Trophoblast cell (in vitro differentiated cells and primary cell): ENCODE results near the gene ST3GAL5.

Experiments
- DNase-seq, 2 donors: peaks; one replicate each; pipeline ENCODE4 v3.0.0-alpha.2; 2016
- H2AFZ ChIP-seq: 2 replicates; pipeline ENCODE4 v1.6.1; 2013; ENCODE audit warnings: low read length, moderate library complexity, mild to moderate bottlenecking; ENCODE audit not compliant: insufficient read depth, poor library complexity
- H2AK5ac ChIP-seq: 2 replicates; pipeline ENCODE4 v1.6.1; 2013; ENCODE audit warnings: mild to moderate bottlenecking, low read length
- H2BK120ac ChIP-seq: 2 replicates; pipeline ENCODE4 v1.6.1; 2013; ENCODE audit warnings: low read length, mild to moderate bottlenecking, moderate library complexity; ENCODE audit not compliant: insufficient read depth, poor library complexity
- H2BK12ac ChIP-seq: 2 replicates; pipeline ENCODE4 v1.6.1; 2013; ENCODE audit warnings: mild to moderate bottlenecking, low read length, moderate library complexity
- H2BK5ac ChIP-seq: 2 replicates; pipeline ENCODE4 v1.6.1; 2013; ENCODE audit warnings: low read length, low read depth, moderate library complexity, mild to moderate bottlenecking; ENCODE audit not compliant: poor library complexity
- H3K14ac ChIP-seq: 2 replicates; pipeline ENCODE4 v1.6.1; 2013; ENCODE audit warnings: mild to moderate bottlenecking, low read length
- H3K18ac ChIP-seq: 2 replicates; pipeline ENCODE4 v1.6.1; 2013; ENCODE audit warnings: mild to moderate bottlenecking, low read length
- H3K23ac ChIP-seq: 2 replicates; pipeline ENCODE4 v1.6.1; 2013; ENCODE audit warnings: low read length
- H3K27ac ChIP-seq: 2 replicates; pipeline ENCODE4 v1.5.1; 2013; ENCODE audit warnings: low read depth, mild to moderate bottlenecking, inconsistent platforms, low read length, moderate library complexity
- H3K27me3 ChIP-seq: 2 replicates; pipeline ENCODE4 v1.6.1; 2013; ENCODE audit warnings: inconsistent platforms, mild to moderate bottlenecking, low read length, moderate library complexity; ENCODE audit not compliant: insufficient read depth
- H3K36me3 ChIP-seq, 2 experiments: 1 replicate in 1 of 2; 2 replicates in 1 of 2; pipeline ENCODE4 v1.6.1; 2013; ENCODE audit warnings: low read length in 2 of 2, mild to moderate bottlenecking in 2 of 2, moderate library complexity in 1 of 2; ENCODE audit not compliant: insufficient read depth in 2 of 2, control insufficient read depth in 1 of 2
- H3K4ac ChIP-seq: 2 replicates; pipeline ENCODE4 v1.6.1; 2013; ENCODE audit warnings: low read depth, mild to moderate bottlenecking, low read length, moderate library complexity
- H3K4me1 ChIP-seq, 2 experiments: 1 replicate in 1 of 2; 2 replicates in 1 of 2; pipeline ENCODE4 v1.6.1; 2013; ENCODE audit warnings: low read length in 2 of 2, mild to moderate bottlenecking in 2 of 2, moderate library complexity in 1 of 2; ENCODE audit not compliant: insufficient read depth in 2 of 2, control insufficient read depth in 1 of 2
- H3K4me2 ChIP-seq: 2 replicates; pipeline ENCODE4 v1.6.1; 2013; ENCODE audit warnings: inconsistent platforms, mild to moderate bottlenecking, low read length, moderate library complexity
- H3K4me3 ChIP-seq: 2 replicates; pipeline ENCODE4 v1.5.1; 2013; ENCODE audit warnings: mild to moderate bottlenecking, low read depth, low read length, inconsistent platforms
- H3K79me1 ChIP-seq: one replicate; pipeline ENCODE4 v1.6.1; 2013; ENCODE audit warnings: low read length
- H3K79me2 ChIP-seq: 2 replicates; pipeline ENCODE4 v1.6.1; 2013; ENCODE audit warnings: low read length, mild to moderate bottlenecking; ENCODE audit not compliant: control insufficient read depth, insufficient read depth, poor library complexity
- H3K9ac ChIP-seq: 2 replicates; pipeline ENCODE4 v1.6.1; 2013; ENCODE audit warnings: mild to moderate bottlenecking, low read length
- H3K9me3 ChIP-seq: 2 replicates; pipeline ENCODE4 v1.6.1; 2013; ENCODE audit warnings: low read depth, mild to moderate bottlenecking, control low read depth, inconsistent platforms, low read length; ENCODE audit not compliant: insufficient read depth
- H4K12ac ChIP-seq: 2 replicates; pipeline ENCODE4 v1.6.1; 2013; ENCODE audit warnings: low read depth, mild to moderate bottlenecking, low read length, moderate library complexity
- H4K8ac ChIP-seq: 2 replicates; pipeline ENCODE4 v1.6.1; 2013; ENCODE audit warnings: low read depth, mild to moderate bottlenecking, low read length, moderate library complexity
- H4K91ac ChIP-seq: one replicate; pipeline ENCODE4 v1.6.1; 2013; ENCODE audit warnings: low read depth, mild to moderate bottlenecking, low read length, moderate library complexity
- WGBS: extraction: QIAGEN DNeasy Blood & Tissue Kit; methylation state at CpG from one replicate; pipeline ENCODE4 v1.1.7; 2013; ENCODE audit warnings: missing lambda C conversion rate; ENCODE audit not compliant: insufficient read length, insufficient coverage; ENCODE audit errors: extremely low coverage; 5-methylcytosine and 5-hydroxymethylcytosine counted together

Gene ST3GAL5

DNA sequence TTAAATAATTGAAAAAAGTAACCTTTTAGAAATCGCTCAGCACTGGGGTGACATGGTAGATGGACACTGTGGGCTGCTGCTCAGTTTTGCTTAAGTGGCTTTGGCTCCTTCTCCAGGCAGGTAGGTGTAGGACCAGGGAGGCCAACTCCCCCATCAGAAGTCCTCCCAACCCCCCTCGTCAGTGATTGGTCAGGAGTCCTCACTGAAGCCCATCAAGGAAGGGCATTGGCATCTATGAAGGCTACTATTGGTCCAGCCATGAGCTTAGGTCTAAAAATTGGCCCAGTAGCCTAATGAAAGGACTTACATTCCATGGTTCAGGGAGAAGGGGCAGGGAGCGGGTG, 34.7 kb downstream of the ST3GAL5 start:
- Histone ChIP-seq H3K4me1 (peaks cover 2 to 6% of the 10 kb centered on the region in 2 experiments), H3K27ac (no peak overlapping the region), H3K9me3 (no peaks in the 10 kb centered on the region), H3K4ac (no peak overlapping the region), H3K14ac (no peak overlapping the region), H2AK5ac (no peak overlapping the region), H3K36me3 (peaks cover 25 to 43% of the 10 kb centered on the region in 2 experiments), H2BK120ac (no peak overlapping the region), H3K18ac (no peak overlapping the region), H3K4me2 (no peak overlapping the region), H4K12ac (no peak overlapping the region), H2BK5ac (no peak overlapping the region), H2AFZ (no peak overlapping the region), H3K27me3 (no peaks in the 10 kb centered on the region), H4K8ac (no peak overlapping the region), H3K79me2 (no peaks in the 10 kb centered on the region), H2BK12ac (no peak overlapping the region), H3K4me3 (no peak overlapping the region), H4K91ac (no peak overlapping the region), H3K23ac (no peak overlapping the region), H3K79me1 (no peaks in the 10 kb centered on the region), H3K9ac (no peak overlapping the region)
- no peak for DNase-seq
- WGBS: no CpG with 5 or more reads among the region's 3 CpGs

GRCh38 chr2:85853499-85854165, 35.2 kb downstream of the ST3GAL5 start:
- no peaks in the 10 kb centered on the region for H3K9me3 ChIP-seq
- no peak overlapping the region for H3K14ac ChIP-seq
- H4K91ac ChIP-seq: no peak overlapping the region
- H3K27me3 ChIP-seq: no peaks in the 10 kb centered on the region
- no peak overlapping the region for H4K8ac ChIP-seq
- H4K12ac ChIP-seq: no peak overlapping the region
- H2BK12ac ChIP-seq: no peak overlapping the region
- no peak overlapping the region for H3K9ac ChIP-seq
- no peak for DNase-seq
- H3K4ac ChIP-seq: no peak overlapping the region
- H3K4me3 ChIP-seq: no peak overlapping the region
- peaks cover 2 to 6% of the 10 kb centered on the region in 2 experiments for H3K4me1 ChIP-seq
- WGBS: no CpG with 5 or more reads among the region's 10 CpGs
- no peak overlapping the region for H2AFZ ChIP-seq
- H2AK5ac ChIP-seq: no peak overlapping the region
- no peak overlapping the region for H2BK120ac ChIP-seq
- H3K4me2 ChIP-seq: no peak overlapping the region
- peaks cover 27 to 43% of the 10 kb centered on the region in 2 experiments for H3K36me3 ChIP-seq
- H3K79me2 ChIP-seq: no peaks in the 10 kb centered on the region
- H3K27ac ChIP-seq: no peak overlapping the region
- H3K79me1 ChIP-seq: no peaks in the 10 kb centered on the region
- H2BK5ac ChIP-seq: no peak overlapping the region
- no peak overlapping the region for H3K23ac ChIP-seq
- H3K18ac ChIP-seq: no peak overlapping the region

DNA sequence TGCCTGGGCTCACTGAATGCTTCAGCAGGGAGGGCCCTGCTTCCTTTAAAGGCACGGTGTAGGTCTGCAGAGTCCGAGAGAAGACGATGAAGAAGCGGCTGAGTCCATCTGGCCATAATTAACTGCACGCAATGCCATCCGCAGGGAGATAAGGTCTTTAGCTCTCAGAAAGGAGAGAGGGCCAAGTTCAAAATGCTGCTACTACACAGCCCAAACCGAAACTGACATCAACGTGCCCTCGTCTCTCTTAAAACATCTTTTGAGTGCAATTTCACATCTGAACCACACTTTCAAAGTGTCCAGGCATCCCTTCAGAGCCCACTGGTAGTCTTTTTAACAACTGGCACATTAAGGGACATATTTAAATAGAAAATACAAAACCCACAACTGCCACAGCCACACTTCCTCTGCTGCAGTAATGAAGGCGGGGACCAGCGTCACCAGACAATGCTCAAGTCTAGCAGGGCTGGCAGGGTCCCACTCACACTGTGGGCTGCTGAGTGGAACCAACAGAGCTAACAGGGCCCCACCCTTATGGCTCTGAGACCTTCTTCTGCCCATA, 35.8 kb downstream of the ST3GAL5 start:
- Histone ChIP-seq H3K9ac (no peak overlapping the region), H3K79me2 (no peaks in the 10 kb centered on the region), H3K4me3 (no peak overlapping the region), H4K12ac (no peak overlapping the region), H3K79me1 (no peaks in the 10 kb centered on the region), H3K4ac (no peak overlapping the region), H2AFZ (no peak overlapping the region), H3K27ac (no peak overlapping the region), H4K8ac (no peak overlapping the region), H3K18ac (no peak overlapping the region), H2AK5ac (no peak overlapping the region), H3K27me3 (no peaks in the 10 kb centered on the region), H2BK5ac (no peak overlapping the region), H2BK12ac (no peak overlapping the region), H3K23ac (no peak overlapping the region), H3K36me3 (peaks cover 26 to 41% of the 10 kb centered on the region in 2 experiments), H2BK120ac (no peak overlapping the region), H3K14ac (no peak overlapping the region), H3K9me3 (no peaks in the 10 kb centered on the region), H3K4me2 (no peak overlapping the region), H3K4me1 (peaks cover 0 to 3% of the 10 kb centered on the region in 2 experiments), H4K91ac (no peak overlapping the region)
- DNase-seq: no peak
- WGBS: no CpG with 5 or more reads among the region's 11 CpGs

DNA sequence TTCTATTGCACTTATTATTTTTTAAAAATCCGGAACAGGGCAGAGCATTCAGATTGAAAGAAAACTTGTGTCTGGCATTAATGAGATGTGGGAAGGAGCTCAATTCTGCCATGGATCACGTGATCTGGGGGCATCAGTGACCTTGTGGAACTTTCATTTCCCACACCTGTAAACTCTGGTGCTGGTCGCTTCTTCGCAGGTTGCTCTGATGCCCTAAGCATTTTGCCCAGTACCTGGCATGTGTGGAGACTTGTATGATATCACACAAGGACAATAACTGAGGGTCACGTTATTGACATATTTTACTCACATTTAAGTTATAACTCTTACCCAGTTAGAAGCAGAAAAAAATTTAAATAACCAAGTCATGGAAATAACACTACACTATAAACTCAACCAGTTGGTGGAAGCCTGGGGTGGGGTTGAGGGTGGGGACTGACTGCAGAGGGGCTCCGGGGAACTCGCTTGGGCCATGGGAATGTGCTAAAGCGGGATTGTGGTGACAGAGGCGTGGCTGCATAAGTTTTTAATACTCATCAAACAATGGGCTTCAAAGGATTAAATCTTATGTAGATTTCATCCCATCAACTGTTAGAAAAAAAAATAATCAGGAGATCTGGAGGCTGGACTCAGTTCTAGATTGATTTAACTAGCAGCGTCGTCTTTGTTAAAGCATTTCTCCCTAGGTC, 36.5 kb downstream of the ST3GAL5 start:
- Histone ChIP-seq H3K4me3 (no peak overlapping the region), H3K27me3 (no peaks in the 10 kb centered on the region), H3K79me2 (no peaks in the 10 kb centered on the region), H2AK5ac (no peak overlapping the region), H3K9me3 (no peaks in the 10 kb centered on the region), H2AFZ (no peak overlapping the region), H3K27ac (no peak overlapping the region), H4K12ac (no peak overlapping the region), H4K8ac (no peak overlapping the region), H4K91ac (no peak overlapping the region), H3K18ac (no peak overlapping the region), H3K14ac (no peak overlapping the region), H2BK12ac (no peak overlapping the region), H3K23ac (no peak overlapping the region), H3K4me2 (no peak overlapping the region), H3K4ac (no peak overlapping the region), H2BK5ac (no peak overlapping the region), H3K79me1 (no peaks in the 10 kb centered on the region), H2BK120ac (no peak overlapping the region), H3K9ac (no peak overlapping the region), H3K36me3 (peaks cover 30 to 43% of the 10 kb centered on the region in 2 experiments), H3K4me1 (no peaks in the 10 kb centered on the region)
- WGBS: no CpG with 5 or more reads among the region's 11 CpGs
- no peak for DNase-seq
